AG09319 (cell line): ENCODE measurements around the gene EPHB4.

Experiments used
- DNase-seq: peaks from one replicate; pipeline ENCODE4 v3.0.0-alpha.2; 2010; ENCODE audit warnings: low read depth; ENCODE audit errors: extremely low read depth
- CTCF ChIP-seq: IDR thresholded peaks from 2 replicates; pipeline ENCODE4 v1.5.1; 2011; ENCODE audit warnings: low read depth, mild to moderate bottlenecking, inconsistent platforms, low read length, moderate library complexity

EPHB4 gene

GRCh38 chr7:100759357-100760171, 67.8 kb downstream of the EPHB4 start:
- DNase-seq, result no peak
- TF ChIP-seq CTCF, result no peak

- peak; percentile 52 for DNase-seq
- TF ChIP-seq CTCF, result no peak
Observed at GRCh38 chr7:100753750-100754149, 73.6 kb downstream of the EPHB4 start.

GRCh38 chr7:100752994-100753393, 74.3 kb downstream of the EPHB4 start:
- no peak for DNase-seq
- no peak for TF ChIP-seq CTCF
